AG10803 (cell line): ENCODE results near the gene CXCL10.

ENCODE experiments used
- DNase-seq: peaks from one replicate; pipeline ENCODE4 v3.0.0; 2010; ENCODE audit warnings: low read depth
- H3K4me3 ChIP-seq: 2 replicates; pipeline ENCODE4 v1.5.1; 2011; ENCODE audit warnings: mild to moderate bottlenecking, low read length, control low read depth
- CTCF ChIP-seq: conservative IDR thresholded peaks from 2 replicates; pipeline ENCODE4 v1.5.1; 2011; ENCODE audit warnings: mild to moderate bottlenecking, low read length, control low read depth, inconsistent platforms

Gene CXCL10

GRCh38 chr4:76022031-76022430, 1.3 kb downstream of the CXCL10 start:
- TF ChIP-seq CTCF: no peak
- H3K4me3 ChIP-seq: no peak overlapping the region
- no peak for DNase-seq

DNA sequence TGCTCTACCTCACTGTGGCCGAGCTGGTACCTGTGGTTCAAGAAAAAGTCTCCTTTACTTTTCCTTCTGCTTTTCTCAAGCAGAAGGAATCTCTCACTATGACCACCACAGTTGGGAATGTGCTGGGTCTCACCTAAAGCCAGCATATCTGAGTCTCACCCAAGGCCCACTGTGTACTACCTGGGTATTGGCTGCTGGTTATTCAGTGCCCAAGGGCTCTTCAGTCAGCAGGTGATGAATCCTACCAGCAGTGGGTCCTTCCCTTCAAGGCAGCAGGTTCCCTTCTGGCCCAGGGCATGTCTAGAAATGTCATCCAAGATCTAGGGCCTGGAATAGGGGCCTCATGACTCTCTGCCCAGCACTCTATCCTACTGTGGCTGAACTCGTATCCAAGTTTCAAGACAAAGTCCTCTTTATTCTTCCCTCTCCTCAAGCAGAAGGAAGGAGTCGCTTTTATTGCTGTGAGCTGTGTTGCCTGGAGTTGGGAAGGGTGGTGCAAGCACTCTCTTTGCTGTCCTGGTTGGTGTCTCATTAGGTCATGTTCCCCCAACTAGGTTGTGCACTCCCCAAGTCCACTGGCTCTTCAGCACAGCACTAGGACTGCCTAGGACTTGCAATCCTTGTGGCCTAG, 6.1 kb downstream of the CXCL10 start:
- TF ChIP-seq CTCF: no peak
- DNase-seq: no peak

GRCh38 chr4:76016393-76016792, 6.9 kb downstream of the CXCL10 start:
- no peak for TF ChIP-seq CTCF
- DNase-seq: no peak
- no peak overlapping the region for H3K4me3 ChIP-seq

More for the DNA sequence above, 6.1 kb downstream of the CXCL10 start:
- H3K4me3 ChIP-seq: no peak overlapping the region

- DNase-seq: no peak
- TF ChIP-seq CTCF: no peak
- no peak overlapping the region for H3K4me3 ChIP-seq
These were observed 9.8 kb downstream of the CXCL10 start for GRCh38 chr4:76013540-76013939.

- TF ChIP-seq CTCF: no peak
- no peak overlapping the region for H3K4me3 ChIP-seq
These were observed 10.9 kb downstream of the CXCL10 start for GRCh38 chr4:76012388-76012801.

DNA sequence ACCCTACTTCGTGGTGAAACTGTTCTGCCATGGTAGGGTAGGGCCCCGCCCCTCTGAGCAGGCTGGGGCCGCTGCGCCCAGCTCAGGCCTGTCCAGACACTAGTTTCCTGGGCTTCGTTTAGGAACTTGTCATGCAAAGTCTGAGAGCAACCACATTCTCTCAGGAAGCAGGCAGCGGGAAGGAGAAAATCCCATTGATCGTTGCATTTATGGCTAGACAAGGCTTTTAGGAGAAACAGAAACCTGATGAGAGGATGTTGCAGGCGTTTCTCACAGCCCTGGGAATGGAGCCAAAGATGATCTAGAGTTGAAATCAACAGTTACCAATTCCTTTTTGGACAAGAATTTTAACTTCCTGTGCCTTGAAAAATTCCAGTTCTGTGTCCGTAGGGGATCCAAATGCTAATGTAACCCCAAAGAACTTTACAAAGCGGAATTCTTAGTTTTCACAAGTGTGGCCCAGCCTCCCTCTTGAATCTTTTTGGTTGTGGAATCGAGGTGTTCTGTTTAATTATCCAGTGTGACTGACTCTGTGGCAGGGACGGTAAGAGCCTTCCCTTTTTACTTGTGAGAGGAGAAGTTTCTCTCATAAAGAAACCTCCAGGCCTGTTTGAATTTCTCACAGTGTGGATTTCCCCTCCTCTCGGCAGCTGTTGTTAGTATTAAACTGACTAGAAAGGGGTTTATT, 11.5 kb downstream of the CXCL10 start:
- H3K4me3 ChIP-seq: peak overlapping the region; percentile 26
- DNase-seq: peak; percentile 78
- no peak for TF ChIP-seq CTCF

More at GRCh38 chr4:76012388-76012801, 10.9 kb downstream of the CXCL10 start:
- peak; percentile 29 for DNase-seq
